Ovary (tissue), 3 donors: ENCODE measurements around the gene CEPT1.

Source experiments
- EP300 ChIP-seq: sonication (generic); formaldehyde crosslinking; IDR thresholded peaks from one replicate; pipeline ENCODE4 v1.6.1; 2017; ENCODE audit warnings: antibody characterized with exemption
- POLR2A ChIP-seq: fragments of 450-650 bp; IDR thresholded peaks from one replicate; pipeline ENCODE4 v1.6.1; 2017; ENCODE audit warnings: antibody characterized with exemption, mild to moderate bottlenecking, moderate library complexity
- TF ChIP-seq, protein P1 (sequence below), 3 donors: fragments of 450-650 bp in 2 of 3; fragments of 200-600 bp in 1 of 3; IDR thresholded peaks; one replicate each; pipeline versions ENCODE4 v1.5.1 to v1.8.0; 2016 to 2022; ENCODE audit warnings: antibody characterized with exemption in 3 of 3, mild to moderate bottlenecking in 1 of 3
- donor health status: DM: no; HTN: no; CAD: no.

DNA sequence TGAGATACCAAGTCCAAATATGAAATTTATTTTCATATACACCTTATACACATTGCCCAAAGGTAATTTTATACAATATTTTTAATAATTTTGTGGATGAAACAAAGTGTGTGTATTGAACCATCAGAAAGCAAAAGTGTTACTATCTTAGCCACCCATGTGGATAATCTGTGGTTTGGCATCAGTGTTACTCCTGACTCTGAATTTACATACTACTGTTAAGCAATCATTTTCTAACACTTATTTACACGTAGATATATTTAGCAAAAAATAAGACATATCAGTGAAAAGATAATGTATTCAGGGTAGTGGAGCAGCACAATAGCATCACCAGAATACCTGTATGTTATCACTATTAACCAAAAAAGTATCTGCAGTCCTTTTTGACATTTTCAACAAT lies 36.7 kb downstream of the CEPT1 start:
- TF ChIP-seq, protein P1, sequence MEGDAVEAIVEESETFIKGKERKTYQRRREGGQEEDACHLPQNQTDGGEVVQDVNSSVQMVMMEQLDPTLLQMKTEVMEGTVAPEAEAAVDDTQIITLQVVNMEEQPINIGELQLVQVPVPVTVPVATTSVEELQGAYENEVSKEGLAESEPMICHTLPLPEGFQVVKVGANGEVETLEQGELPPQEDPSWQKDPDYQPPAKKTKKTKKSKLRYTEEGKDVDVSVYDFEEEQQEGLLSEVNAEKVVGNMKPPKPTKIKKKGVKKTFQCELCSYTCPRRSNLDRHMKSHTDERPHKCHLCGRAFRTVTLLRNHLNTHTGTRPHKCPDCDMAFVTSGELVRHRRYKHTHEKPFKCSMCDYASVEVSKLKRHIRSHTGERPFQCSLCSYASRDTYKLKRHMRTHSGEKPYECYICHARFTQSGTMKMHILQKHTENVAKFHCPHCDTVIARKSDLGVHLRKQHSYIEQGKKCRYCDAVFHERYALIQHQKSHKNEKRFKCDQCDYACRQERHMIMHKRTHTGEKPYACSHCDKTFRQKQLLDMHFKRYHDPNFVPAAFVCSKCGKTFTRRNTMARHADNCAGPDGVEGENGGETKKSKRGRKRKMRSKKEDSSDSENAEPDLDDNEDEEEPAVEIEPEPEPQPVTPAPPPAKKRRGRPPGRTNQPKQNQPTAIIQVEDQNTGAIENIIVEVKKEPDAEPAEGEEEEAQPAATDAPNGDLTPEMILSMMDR (IDR thresholded peaks at IDR 0.05) = no peak
- no peak for TF ChIP-seq POLR2A
- TF ChIP-seq EP300 = no peak
